Measurements from ENCODE around the gene USP36.
"Not testable (repeated sequence)": the region's sequence is repeated elsewhere in the genome, so short reads cannot be mapped to it uniquely, and the experiment has no call there.

USP36 gene

GRCh38 chr17:78763561-78763960 is 77.1 kb downstream of the USP36 start:
- DNase-seq: no peak

- peak; percentile 50 for DNase-seq
Measured at GRCh38 chr17:78761789-78762406, 78.7 kb downstream of the USP36 start.

- no peak for DNase-seq
Measured at GRCh38 chr17:78759969-78760352, 80.7 kb downstream of the USP36 start.

- DNase-seq: peak; percentile 61
Measured at GRCh38 chr17:78759203-78759968, 81.2 kb downstream of the USP36 start.

GRCh38 chr17:78753316-78754250 is 87.0 kb downstream of the USP36 start:
- no peak for DNase-seq

- DNase-seq: peak; percentile 56
Measured at GRCh38 chr17:78751447-78752161, 89.0 kb downstream of the USP36 start.

GRCh38 chr17:78751000-78751399 is 89.6 kb downstream of the USP36 start:
- DNase-seq: not testable (repeated sequence)

- peak; percentile 97 for DNase-seq
Measured at GRCh38 chr17:78748730-78749317, 91.8 kb downstream of the USP36 start.

GRCh38 chr17:78748048-78748729 is 92.4 kb downstream of the USP36 start:
- DNase-seq: peak; percentile 72

- DNase-seq: peak; percentile 34
Measured at GRCh38 chr17:78747488-78747887, 93.1 kb downstream of the USP36 start.

- DNase-seq: no peak
Measured at GRCh38 chr17:78746949-78747269, 93.7 kb downstream of the USP36 start.

GRCh38 chr17:78746263-78746948 is 94.2 kb downstream of the USP36 start:
- peak; percentile 54 for DNase-seq

Data from inflammatory macrophage treated with lipopolysaccharide for 4 hours (primary cell).